Gastroesophageal sphincter (tissue), 2 donors: ENCODE results near the gene DCDC2.

Experiments
- POLR2A ChIP-seq, 2 donors: fragments of 450-650 bp; IDR thresholded peaks; one replicate each; pipeline ENCODE4 v1.6.1; 2017; ENCODE audit warnings: antibody characterized with exemption in 2 of 2, mild to moderate bottlenecking in 2 of 2, moderate library complexity in 1 of 2
- POLR2AphosphoS5 ChIP-seq: sonication (generic); formaldehyde crosslinking; IDR thresholded peaks from one replicate; pipeline ENCODE4 v1.6.1; 2017; ENCODE audit warnings: antibody characterized with exemption

DNA sequence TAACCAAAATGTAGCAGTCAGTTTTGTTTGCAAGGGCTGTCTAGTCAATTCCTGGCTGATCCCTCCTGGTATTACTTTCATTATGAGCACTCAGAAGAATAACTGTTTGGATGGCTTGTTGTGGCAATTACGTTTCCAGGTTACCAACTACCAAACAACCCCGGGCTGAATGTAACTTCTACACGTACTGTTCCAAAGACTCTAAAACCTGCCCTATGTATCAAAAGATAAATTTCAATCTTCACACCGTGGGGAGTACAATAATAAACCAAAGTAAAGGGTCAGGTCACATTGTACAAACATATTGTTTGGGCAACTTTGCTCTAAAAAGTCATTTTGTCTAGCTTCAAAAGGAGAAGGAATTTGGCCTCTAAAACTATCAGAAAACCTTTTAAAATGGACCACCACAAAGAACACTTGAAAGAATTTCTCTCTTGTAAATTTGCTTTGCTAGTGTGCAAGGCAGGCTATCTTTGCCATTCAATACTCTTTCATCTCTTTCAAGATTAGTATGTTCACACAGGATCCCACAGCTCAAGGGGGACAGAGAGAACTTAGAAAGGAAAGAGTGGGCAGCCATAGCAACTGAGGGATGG, 27.6 kb downstream of the DCDC2 start:
- TF ChIP-seq POLR2A (IDR thresholded peaks at IDR 0.05) (no peak), POLR2AphosphoS5 (no peak)
